Karpas-422 (cell line): Measurements from ENCODE around the gene SMIM10L2A. TPM values are rescaled to one million over a fixed set of nuclear protein-coding genes. Genes with fewer than 3 reads are reported as not detected.
"Not testable (repeated sequence)": the region's sequence is repeated elsewhere in the genome, so short reads cannot be mapped to it uniquely, and the experiment has no call there.

Experiments
- DNase-seq: peaks from one replicate; pipeline ENCODE4 v3.0.0-alpha.2; 2015
- H2AFZ ChIP-seq: fragments of 200-600 bp; sonication (generic); 2 replicates; pipeline ENCODE4 v1.6.1; 2014; ENCODE audit warnings: antibody characterized with exemption, low read length, mixed read lengths
- H3K27ac ChIP-seq: fragments of 200-600 bp; sonication (generic); 2 replicates; pipeline ENCODE4 v1.5.1; 2014; ENCODE audit warnings: mild to moderate bottlenecking, low read length, moderate library complexity
- H3K27me3 ChIP-seq: fragments of 200-600 bp; sonication (generic); 2 replicates; pipeline ENCODE4 v1.6.1; 2014; ENCODE audit warnings: low read length, mixed read lengths
- H3K36me3 ChIP-seq: fragments of 200-600 bp; sonication (generic); 2 replicates; pipeline ENCODE4 v1.6.1; 2014; ENCODE audit warnings: low read length, mixed read lengths; ENCODE audit not compliant: insufficient read depth
- H3K4me1 ChIP-seq: fragments of 200-600 bp; sonication (generic); 2 replicates; pipeline ENCODE4 v1.6.1; 2014; ENCODE audit warnings: mild to moderate bottlenecking, low read length, mixed read lengths
- H3K4me2 ChIP-seq: fragments of 200-600 bp; sonication (generic); 2 replicates; pipeline ENCODE4 v1.6.1; 2014; ENCODE audit warnings: low read length, low read depth, mild to moderate bottlenecking; ENCODE audit not compliant: poor library complexity, severe bottlenecking
- H3K4me3 ChIP-seq: fragments of 200-600 bp; sonication (generic); 2 replicates; pipeline ENCODE4 v1.5.1; 2014; ENCODE audit warnings: mild to moderate bottlenecking, antibody characterized with exemption, low read length, mixed read lengths
- H3K79me2 ChIP-seq: fragments of 200-600 bp; sonication (generic); 2 replicates; pipeline ENCODE4 v1.6.1; 2014; ENCODE audit warnings: mild to moderate bottlenecking, low read length, mixed read lengths
- H3K9ac ChIP-seq: fragments of 200-600 bp; sonication (generic); 2 replicates; pipeline ENCODE4 v1.6.0; 2014; ENCODE audit warnings: low read length
- H3K9me2 ChIP-seq: fragments of 200-600 bp; sonication (generic), shearing (Covaris generic); replicated peaks from 2 replicates; pipeline ENCODE4 v1.6.0; 2014; ENCODE audit warnings: mild to moderate bottlenecking, low read length, moderate library complexity; ENCODE audit not compliant: insufficient read depth
- H3K9me3 ChIP-seq: fragments of 300-700, 200-600 bp; sonication (generic); 2 replicates; pipeline ENCODE4 v1.6.1; 2014; ENCODE audit warnings: low read length, mixed read lengths
- H4K20me1 ChIP-seq: fragments of 200-600 bp; sonication (generic); 2 replicates; pipeline ENCODE4 v1.6.1; 2014; ENCODE audit warnings: mild to moderate bottlenecking, antibody characterized with exemption, low read length, low read depth; ENCODE audit not compliant: insufficient read depth
- small RNA-seq: library from RNA; depleted of rRNA; stranded (forward); fragments of <200 nt; gene quantifications from one replicate; pipeline ENCODE3, GENCODE V24; 2014
- total RNA-seq: library from RNA; depleted of rRNA; stranded (reverse); fragments of >200 nt; shearing (Covaris generic); gene quantifications from 2 replicates; pipeline ENCODE4 v1.2.3, GENCODE V29; 2014; ENCODE audit warnings: low replicate concordance; rRNA removed

The SMIM10L2A gene
- total RNA-seq, 1 experiment from 2014 or later = 0.11 TPM

GRCh38 chrX:135453381-135453780 lies 31.6 kb downstream of the SMIM10L2A start:
- Histone ChIP-seq H3K9me3 (no peaks in the 10 kb centered on the region), H4K20me1 (no peaks in the 10 kb centered on the region), H3K27me3 (no peaks in the 10 kb centered on the region; the same call in 1 of the 2 replicates), H3K27ac (no peak overlapping the region), H3K9me2 (no peaks in the 10 kb centered on the region), H2AFZ (no peak overlapping the region), H3K4me2 (no peak overlapping the region), H3K36me3 (no peaks in the 10 kb centered on the region), H3K4me1 (no peaks in the 10 kb centered on the region), H3K4me3 (no peak overlapping the region), H3K79me2 (no peaks in the 10 kb centered on the region), H3K9ac (no peak overlapping the region)
- peak; percentile 57 for DNase-seq

DNA sequence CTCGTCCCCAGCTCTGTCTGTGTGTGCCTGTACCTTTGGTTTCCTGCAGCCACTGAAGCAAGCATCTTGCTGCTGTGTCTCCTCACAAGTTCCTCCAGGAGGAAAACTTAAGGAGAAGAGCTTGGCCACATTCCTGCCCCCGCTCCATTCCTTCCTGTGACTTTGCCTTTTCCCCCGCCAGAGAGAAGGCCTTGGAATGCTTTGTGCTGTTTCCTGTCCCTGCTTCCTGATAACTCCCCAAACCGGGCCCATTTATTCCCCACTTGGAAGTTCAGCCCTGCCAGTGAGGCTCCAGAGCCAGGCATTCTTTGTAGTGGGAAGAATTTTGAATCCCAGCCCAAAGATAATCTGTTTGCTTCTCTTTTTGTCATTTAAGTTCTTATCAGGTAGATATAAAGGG lies 33.1 kb downstream of the SMIM10L2A start:
- H4K20me1 ChIP-seq = no peaks in the 10 kb centered on the region
- no peak overlapping the region for H2AFZ ChIP-seq
- H3K4me3 ChIP-seq = no peak overlapping the region
- H3K9ac ChIP-seq = no peak overlapping the region
- no peak overlapping the region for H3K27ac ChIP-seq
- H3K4me2 ChIP-seq = no peak overlapping the region
- H3K9me3 ChIP-seq = no peaks in the 10 kb centered on the region
- H3K27me3 ChIP-seq = no peaks in the 10 kb centered on the region; the same call in 1 of the 2 replicates
- no peak for DNase-seq
- no peaks in the 10 kb centered on the region for H3K4me1 ChIP-seq
- H3K9me2 ChIP-seq = no peaks in the 10 kb centered on the region
- H3K79me2 ChIP-seq = no peaks in the 10 kb centered on the region
- no peaks in the 10 kb centered on the region for H3K36me3 ChIP-seq

GRCh38 chrX:135461756-135462155 lies 40.0 kb downstream of the SMIM10L2A start:
- not testable (repeated sequence) for H3K9ac ChIP-seq, H3K4me3 ChIP-seq, H3K36me3 ChIP-seq, H4K20me1 ChIP-seq, H3K9me2 ChIP-seq, H2AFZ ChIP-seq, H3K4me2 ChIP-seq, H3K27me3 ChIP-seq, DNase-seq, H3K27ac ChIP-seq, H3K9me3 ChIP-seq, H3K4me1 ChIP-seq, H3K79me2 ChIP-seq

GRCh38 chrX:135463937-135464336 lies 42.2 kb downstream of the SMIM10L2A start:
- peak; percentile 72 for DNase-seq
- H3K4me1 ChIP-seq = peaks cover 3% of the 10 kb centered on the region
- no peaks in the 10 kb centered on the region for H4K20me1 ChIP-seq
- no peaks in the 10 kb centered on the region for H3K27me3 ChIP-seq
- H3K79me2 ChIP-seq = no peaks in the 10 kb centered on the region
- H3K4me3 ChIP-seq = no peak overlapping the region
- no peaks in the 10 kb centered on the region for H3K9me2 ChIP-seq
- H3K9ac ChIP-seq = no peak overlapping the region
- no peaks in the 10 kb centered on the region for H3K9me3 ChIP-seq
- no peak overlapping the region for H2AFZ ChIP-seq
- H3K4me2 ChIP-seq = no peak overlapping the region
- no peak overlapping the region for H3K27ac ChIP-seq
- no peaks in the 10 kb centered on the region for H3K36me3 ChIP-seq

DNA sequence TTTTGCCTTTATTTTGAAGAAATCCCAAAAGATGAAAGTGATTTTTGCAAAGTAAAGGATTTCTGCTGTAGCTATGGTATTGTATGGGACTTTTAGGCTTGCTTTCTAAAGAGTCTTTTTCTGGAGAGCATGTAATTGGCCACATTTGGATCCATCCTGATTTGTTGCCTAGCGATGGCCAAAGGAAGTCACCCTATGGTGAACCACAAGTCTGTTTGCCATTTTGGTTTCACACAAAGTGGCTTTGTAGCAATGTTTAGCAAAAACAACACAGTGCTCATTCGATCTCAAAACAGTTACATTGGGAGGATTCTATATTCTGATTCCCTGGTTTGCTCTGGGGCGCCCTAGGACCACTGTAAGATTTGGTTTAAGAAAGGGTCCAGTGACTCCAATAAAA lies 54.6 kb downstream of the SMIM10L2A start:
- Histone ChIP-seq H3K79me2 (no peaks in the 10 kb centered on the region), H3K27me3 (no peaks in the 10 kb centered on the region), H3K27ac (no peak overlapping the region), H3K9me2 (no peaks in the 10 kb centered on the region), H3K9me3 (no peaks in the 10 kb centered on the region), H2AFZ (no peak overlapping the region), H4K20me1 (no peaks in the 10 kb centered on the region), H3K4me2 (no peak overlapping the region), H3K9ac (no peak overlapping the region), H3K4me1 (no peaks in the 10 kb centered on the region), H3K4me3 (no peak overlapping the region), H3K36me3 (no peaks in the 10 kb centered on the region)
- no peak for DNase-seq

DNA sequence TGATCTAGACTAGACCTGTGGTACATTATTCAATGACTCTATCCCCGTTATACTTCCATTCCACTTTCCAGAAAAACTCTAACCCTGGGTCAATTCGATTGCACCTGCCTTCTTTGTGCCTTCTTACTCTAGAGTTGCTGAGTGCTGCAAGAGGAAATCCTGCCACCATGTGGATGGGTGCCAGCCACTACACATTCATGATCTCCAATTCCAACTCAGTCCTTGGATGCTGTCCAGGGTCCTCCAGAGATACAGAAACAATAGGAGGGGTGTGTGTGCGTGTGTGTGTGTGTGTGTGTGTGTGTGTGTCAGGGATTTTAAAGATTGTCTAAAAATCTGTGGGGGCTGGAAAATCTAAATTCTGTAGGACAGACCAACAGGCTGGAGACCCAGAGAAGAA lies 55.8 kb downstream of the SMIM10L2A start:
- no peaks in the 10 kb centered on the region for H3K9me3 ChIP-seq
- H2AFZ ChIP-seq = no peak overlapping the region
- no peak overlapping the region for H3K27ac ChIP-seq
- no peaks in the 10 kb centered on the region for H3K36me3 ChIP-seq
- H3K79me2 ChIP-seq = no peaks in the 10 kb centered on the region
- DNase-seq = peak; percentile 71
- no peak overlapping the region for H3K4me3 ChIP-seq
- H3K4me2 ChIP-seq = no peak overlapping the region
- H3K9ac ChIP-seq = no peak overlapping the region
- no peaks in the 10 kb centered on the region for H3K4me1 ChIP-seq
- no peaks in the 10 kb centered on the region for H4K20me1 ChIP-seq
- no peaks in the 10 kb centered on the region for H3K9me2 ChIP-seq
- no peaks in the 10 kb centered on the region for H3K27me3 ChIP-seq

Small RNA genes within 50 kb of the gene (small RNA-seq; reads per million reads assigned to genes)
- gene RNA5SP515 = not detected

Other genes with a start within 250 kb of the SMIM10L2A start
- gene ETDA, start 169.9 kb upstream of the SMIM10L2A start, total RNA-seq = not detected in 2 replicates
- gene ETDC, start 112.5 kb upstream of the SMIM10L2A start, total RNA-seq = not detected in 2 replicates
- gene ZNF75D, start 77.8 kb upstream of the SMIM10L2A start, total RNA-seq = 8.5 TPM in 2 replicates
- 2.6 and 5.9 TPM in 2 replicates for gene ZNF449, start 77.1 kb upstream of the SMIM10L2A start, total RNA-seq
- gene INTS6L, start 98.7 kb downstream of the SMIM10L2A start, total RNA-seq = 17.7 and 31.1 TPM in 2 replicates